Measurements from ENCODE around the gene ERMARD.

ERMARD gene

DNA sequence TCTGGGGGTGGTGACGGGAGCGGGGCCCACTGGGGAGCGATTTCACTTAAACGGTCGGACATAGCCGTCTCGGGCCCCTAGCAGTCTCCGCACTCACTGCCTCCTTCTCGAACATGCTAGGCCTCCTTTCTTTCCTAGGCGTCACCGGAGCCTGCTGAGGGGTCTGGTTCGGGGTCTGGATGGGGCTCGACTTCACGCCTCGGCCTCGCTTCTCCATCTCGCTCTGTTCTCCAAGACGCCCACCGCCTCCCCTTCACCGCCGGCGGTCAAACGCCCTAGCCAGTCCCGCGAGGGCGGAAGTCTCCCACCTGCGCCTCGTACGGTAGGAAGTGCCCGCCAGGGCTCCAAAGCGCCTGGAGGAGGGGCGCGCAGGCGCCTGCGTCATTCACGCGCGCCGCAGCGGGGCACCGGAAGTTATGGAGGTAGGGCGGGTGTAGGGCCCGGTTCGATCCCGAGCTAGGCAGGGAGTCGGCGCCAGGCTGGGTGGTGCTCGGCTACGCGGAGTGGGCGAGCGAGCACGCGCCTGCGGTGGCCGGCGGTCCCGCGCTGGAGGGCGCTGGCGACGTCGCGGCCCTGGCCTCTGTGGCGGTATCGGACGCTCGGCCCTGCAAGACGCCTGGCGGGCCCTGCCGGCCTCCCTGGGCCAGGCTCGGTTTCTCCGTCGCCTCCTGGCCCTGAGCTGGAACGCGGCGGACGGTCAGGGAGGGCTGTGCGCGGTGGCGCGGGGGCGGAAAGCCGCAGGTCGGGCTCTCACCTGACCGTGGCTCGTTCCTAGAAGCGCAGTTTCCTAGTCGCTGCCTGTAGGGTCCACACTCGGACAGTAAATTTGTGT is at the start of gene ERMARD, which contains the start of gene DYNLT2:
Gene ERMARD (plus strand): TSS at position 381 of the 832 bp plus-strand sequence. CDS start 36 bp downstream, at position 417.
Gene DYNLT2 (minus strand): TSS at position 331 of the 832 bp plus-strand sequence. CDS start 114 bp downstream, at position 217.
- DNase-seq: peak; percentile 98

DNA sequence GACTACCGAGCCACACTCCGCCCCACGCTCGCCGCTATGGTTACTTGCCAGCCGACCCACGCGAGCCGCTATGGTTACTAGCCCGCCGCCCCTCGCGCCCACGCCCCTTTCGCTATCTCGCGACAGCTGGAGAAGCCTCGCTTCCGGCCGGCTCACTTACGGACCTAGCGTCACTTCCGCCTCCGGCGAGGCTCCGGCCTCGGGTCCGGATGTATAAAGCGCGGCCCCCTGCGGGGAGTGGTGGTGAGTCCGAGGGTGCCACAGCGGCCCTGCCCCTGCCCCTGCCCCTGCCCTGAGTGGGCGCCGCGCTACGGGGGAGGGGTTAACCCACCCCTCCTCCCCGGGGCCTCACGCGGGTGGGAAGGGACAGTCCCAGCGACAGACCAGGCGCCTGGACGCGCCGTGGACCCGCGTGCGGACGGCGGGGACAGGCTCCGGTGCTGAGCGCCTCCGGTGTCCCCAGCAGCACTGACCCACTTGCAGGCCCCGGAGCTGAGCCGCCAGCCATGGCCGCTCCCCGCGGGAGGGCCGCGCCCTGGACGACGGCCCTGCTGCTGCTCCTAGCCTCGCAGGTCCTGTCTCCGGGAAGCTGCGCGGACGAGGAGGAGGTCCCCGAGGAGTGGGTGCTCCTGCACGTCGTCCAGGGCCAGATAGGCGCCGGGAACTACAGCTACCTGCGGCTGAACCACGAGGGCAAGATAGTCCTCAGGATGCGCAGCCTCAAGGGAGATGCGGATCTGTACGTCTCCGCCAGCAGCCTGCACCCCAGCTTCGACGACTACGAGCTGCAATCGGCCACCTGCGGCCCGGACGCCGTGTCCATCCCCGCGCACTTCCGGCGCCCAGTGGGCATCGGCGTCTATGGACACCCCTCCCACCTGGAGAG is 49.2 kb upstream of the ERMARD start, which contains the start of the genes C6orf120 and WDR27:
Gene C6orf120 (plus strand): TSS at position 173 of the 886 bp plus-strand sequence. CDS start 334 bp downstream, at position 507.
Gene WDR27 (minus strand): TSS at position 76 of the 886 bp plus-strand sequence. CDS start 13,024 bp downstream, outside the sequence.
- peak; percentile 100 for DNase-seq

DNA sequence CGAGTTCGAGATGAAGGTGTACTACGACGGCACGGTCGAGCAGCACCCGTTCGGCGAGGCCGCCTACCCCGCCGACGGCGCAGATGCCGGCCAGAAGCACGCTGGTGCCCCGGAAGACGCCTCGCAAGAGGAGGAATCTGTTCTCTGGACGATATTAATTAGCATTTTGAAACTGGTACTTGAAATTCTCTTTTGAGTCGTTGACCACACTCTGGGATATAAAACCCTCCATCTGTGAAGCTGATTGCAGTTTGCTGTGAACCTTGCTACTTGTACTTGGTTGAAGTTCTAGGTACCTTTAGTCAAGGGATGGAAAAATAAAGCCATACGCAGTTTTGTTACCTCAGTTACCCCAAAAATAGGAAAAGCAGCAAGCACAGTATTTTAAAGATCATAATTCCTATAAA is 48.6 kb upstream of the ERMARD start:
- no peak for DNase-seq

DNA sequence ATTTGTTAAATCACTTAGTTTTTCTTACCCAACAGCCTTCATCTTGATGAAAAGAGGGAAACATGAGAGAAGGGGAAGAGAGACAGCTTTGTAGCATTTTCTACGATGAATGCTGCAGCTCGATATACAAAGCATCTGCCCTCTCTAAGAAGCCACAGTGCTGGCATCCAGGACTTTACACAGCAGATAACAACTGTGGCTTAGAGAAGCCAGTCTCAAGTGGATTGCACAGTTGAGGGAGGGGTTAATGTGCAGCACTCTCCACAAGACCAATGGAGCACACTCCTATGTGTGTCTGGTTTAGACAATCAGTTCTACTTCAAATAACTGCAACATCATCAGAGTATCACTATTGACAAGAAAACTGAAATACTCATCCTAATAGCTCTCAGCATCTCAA is 43.6 kb upstream of the ERMARD start:
- DNase-seq: no peak

DNA sequence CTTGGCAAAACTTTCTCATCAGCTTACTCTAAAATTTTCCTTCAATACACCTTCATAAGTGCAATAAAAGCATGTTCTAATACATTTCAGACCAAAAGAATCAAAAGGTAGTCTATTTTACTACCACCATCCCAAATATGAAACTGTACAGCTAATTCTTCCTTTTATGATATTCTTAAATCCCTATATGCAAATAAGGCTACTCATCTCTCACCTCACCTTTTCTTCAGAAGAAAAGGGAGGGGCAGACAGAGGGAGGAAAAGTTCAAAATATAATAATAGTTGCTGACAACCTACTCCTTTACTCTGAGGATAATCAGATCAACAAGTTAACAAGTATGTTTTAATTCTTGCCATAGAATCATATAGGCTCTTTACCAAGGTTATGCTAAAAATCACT is 42.1 kb upstream of the ERMARD start:
- DNase-seq: no peak

DNA sequence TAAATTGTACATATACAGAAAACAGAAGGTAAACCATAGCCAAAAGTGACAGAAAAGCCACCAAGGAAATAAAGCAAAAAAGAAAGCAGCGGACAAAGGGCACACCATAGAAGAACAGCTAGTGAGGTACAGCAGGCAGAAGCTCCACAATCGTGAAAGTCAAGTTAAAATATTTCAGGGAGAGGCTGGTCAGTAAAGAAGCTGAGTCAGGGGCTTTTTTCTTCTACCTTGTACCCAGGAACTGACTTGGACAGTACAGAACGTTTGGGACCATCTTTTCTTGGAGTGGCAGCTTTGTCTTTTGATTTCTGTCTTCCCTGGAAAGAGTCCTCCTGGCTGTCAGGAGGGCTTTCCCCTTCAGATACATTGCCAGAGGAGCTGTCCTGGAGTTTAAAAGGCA is 41.4 kb upstream of the ERMARD start:
- no peak for DNase-seq

DNA sequence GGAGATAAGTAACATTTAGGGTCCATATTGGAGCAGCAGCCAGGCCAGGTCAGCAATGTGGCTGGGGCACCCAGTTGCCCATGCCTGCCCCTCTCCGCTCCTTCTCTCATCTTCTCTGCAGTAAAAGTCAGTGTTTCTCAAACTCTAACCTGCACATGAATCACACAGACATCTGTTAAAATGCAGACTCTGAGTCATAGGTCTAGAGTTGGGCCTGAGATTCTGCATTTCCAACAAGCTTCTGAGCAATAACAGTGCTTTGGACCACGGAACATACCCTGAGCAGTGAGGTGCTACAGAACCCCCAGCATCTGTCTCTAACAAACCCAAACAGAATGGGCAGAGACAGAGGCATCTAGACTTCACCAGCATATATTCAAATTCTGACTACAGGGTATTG is 37.2 kb upstream of the ERMARD start:
- DNase-seq: no peak

DNA sequence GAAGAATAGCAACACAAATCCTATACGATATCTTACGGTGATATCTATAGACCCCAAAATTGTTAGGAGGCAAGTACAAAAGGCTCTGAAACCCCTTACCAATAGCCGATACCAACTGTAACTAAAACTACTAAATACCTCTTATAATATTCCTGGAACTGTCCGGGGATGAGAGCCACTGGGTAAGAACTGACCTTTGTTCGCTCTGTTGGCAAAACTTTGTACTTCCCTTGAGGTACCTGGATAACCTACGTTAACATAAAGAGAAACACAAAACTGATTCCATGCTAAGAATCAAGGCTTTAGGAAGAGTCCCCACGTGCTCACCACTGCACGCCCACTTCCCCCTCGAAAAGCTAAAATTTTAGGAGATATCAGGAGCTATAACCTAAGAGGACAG is 36.8 kb upstream of the ERMARD start:
- DNase-seq: no peak

DNA sequence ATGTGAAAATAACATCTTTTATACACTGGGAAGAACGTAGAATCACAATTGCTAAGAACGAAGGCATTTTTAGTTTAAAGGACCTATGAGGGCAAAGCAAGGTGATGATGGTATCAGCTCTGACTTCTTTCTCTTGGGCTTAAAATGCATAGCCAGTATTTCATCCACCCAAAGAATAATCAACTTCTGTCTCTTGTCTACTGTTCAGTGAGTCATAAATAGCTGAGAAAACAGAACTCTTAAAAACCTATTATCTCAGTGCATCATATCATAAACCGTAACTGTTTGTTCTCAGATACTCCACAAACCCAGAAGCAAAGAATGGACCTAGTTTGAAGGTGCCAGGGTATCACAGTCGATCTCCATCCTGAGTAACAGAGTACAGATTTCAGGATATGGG is 32.3 kb upstream of the ERMARD start:
- no peak for DNase-seq

DNA sequence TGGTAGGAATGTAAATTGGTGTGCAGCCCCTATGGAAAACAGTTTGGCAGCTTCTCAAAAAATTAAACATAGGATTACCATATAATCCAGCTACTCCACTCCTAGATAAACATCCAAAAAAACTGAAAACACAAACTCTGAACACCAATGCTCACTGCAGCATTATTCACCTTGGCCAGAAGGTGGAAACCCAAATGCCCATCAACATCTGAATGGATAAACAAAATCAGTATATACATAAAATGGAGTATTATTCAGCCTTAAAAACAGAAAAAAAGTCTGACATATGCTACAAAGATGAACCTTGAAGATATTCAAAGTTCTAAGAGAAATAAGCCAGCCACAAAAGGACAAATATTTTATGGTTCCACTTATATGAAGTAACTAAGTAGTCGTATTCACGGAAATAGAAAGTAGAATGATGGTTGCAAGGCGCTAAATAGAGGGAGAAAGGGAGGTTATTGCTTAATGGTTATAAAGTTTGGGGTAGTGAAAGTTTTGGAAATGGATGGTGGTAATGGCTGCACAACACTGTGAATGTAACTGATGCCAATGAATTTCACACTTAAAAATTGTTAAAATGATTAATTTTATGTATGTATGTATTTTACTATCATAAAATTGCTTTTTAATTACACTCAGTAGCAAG is 31.1 kb upstream of the ERMARD start:
- DNase-seq: no peak

DNA sequence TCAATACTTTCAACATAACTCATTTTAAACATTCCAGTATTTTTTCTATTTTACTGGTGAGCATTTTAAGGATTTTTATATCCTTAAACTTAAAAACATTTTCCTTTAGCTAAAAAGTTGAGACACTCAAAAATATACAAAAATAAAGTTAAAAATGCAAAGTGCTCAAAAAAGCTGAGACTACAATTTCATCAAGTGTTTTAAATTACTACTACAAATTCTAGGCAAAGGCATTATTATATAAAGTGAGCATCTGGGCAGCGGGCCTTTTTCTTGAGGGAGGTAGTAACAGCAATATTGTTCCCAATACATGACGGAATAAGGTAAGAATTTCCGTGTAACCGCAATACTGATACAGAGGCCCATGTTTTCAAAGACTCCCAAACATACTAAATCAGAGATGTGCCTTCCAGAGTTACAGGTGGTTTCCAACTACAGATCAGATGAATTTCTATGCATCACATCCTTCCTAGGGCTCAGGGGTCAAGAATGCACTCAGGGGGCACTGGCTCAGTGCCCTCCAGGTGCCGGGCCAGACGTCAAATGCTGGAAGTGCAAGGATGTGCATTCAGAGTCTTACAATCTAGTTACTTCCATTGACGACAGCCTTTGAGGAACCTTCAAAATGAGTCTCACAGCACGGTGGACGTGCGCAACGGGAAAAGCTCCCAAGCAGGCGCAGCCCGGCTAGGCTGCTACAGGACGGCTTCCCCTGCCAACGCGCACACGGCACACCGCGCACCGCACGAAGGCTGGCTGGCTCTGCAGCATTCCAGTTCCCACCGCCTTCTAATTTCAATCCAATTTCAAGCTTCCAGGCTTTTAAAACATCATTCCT is 28.8 kb upstream of the ERMARD start:
- peak; percentile 17 for DNase-seq

DNA sequence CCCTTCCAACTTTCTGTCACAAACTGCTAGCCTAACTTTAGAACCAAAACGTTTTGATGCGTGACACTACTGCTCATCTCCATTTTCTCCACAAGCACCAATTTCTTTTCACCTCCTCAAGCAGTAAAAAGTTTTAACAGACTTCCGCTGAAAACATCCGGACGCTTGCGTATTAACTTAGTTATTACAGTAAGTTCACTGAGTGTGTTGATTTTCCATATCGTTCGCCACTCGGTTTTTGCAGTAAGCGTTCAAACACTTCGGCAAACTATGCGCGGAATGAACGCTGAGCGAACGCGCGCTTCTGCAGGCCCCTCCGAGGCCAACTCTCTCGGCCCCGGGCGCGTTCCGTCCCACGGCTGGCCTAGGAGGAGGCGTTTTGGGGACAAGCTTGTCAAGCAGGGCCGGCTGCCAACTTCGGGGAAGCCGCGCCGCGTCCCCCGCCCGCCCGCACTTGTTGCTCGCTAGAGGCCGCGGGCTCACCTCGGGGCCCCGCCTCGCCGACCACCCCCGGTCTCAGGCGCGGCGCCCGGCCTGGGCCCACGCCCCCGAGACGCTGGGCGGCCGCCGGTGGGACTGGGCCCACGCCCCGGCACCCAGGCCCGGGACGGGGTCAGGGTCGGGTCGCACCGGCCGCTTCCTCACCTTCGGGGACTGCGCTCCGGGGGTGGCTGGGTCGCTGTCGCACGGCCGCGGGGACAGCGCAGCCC is 28.1 kb upstream of the ERMARD start:
- peak; percentile 37 for DNase-seq

DNA sequence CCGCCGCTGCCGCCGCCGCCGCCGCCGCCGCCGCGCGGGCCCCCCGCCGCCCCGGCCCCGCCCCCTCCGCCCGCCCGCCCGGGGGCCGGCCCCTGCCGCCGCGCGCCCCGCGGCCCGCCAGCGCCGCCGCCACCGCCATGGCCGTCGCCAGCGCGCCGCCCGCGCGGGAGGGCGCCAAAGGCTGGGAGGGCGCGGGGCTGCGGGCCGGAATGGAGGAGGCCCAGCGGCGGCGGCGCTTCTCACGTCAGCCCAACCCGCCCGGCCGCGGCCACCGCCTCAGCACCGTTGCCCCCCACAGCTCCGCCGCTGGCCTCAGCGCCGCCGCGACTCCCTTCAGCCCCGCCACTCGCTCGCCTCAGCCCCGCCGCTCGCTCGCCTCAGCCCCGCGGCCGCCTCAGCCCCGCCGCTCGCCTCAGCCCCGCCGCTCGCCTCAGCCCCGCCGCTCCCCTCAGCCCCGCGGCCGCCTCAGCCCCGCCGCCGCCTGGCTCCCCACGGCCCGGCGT is 27.4 kb upstream of the ERMARD start:
- DNase-seq: peak; percentile 47

DNA sequence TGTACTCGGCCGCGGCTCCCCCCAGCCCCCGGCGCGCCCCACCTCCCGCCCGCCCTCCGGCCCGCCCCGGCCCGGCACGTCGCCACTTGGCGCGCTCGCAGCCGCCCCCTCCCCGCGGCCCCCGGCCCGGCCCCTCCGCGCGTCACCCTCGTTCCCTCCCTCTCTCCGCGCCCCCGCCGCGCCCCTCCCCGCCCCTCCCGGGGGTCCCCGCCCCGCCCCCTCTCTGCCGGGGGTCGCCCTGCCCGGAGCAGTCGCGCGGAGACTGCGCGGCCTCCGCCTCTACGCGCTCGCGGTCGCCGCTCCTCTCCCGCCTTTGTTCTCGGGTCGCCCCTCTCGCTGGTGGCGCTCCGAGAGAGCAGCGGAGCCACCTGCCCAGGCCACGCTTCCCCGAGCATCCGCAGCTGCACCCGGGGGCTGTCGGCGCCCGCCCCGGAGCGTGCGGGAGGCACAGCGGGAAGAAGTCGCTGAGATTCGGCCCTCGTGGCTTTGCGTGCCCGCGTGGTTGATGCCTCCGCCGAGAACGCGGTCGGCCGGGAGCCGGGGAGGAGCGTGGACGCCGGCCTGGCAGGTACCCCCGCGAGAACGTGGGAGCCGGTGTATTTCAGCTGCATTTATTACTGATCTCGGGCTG is 26.8 kb upstream of the ERMARD start, which contains the start of gene PHF10:
Gene PHF10 (minus strand): TSS at position 7 of the 631 bp plus-strand sequence. CDS start 569 bp downstream, outside the sequence.
- DNase-seq: peak; percentile 82

DNA sequence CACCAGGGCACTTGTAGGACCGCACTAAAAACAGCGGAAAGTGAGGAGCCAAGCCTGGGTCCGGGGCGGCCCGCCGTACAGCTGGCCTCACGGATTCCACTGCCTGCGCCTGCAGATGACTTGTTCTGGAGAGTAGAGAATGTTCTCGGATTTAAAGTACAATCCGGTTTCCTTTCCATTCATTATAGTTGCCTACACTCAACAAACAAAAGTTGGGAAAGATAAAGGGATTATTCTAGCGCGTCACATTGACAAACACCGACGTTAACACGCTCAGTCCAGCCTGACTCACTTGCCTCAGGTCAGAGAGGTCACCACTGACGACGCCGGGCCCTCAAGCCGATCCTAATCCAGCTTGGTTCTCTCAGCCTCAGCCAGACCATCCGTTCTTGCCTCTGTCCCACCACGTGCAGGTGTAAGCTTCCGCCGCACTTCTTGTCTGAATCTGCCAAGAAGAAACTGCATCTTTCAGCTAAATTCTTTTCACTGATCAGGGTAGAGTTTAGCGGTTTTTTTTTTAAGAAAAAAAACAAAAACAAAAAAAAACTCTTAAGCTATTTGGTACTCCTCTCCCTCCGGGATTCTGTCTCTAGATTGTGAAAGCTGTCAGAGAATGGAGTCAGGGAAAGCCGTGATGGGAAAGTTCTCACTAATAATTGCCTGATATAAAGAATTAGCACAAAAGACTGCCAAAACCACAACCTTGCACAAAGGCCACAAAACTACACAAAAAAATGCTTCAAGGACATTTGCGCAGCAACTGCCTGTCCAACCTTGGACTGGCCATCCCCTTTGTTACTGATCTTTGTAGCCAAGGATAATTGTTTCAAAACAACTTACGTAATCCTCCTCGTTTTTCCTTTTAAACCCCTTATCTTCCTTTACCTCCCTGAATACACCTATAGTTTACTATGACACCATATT is 26.0 kb upstream of the ERMARD start:
- no peak for DNase-seq

DNA sequence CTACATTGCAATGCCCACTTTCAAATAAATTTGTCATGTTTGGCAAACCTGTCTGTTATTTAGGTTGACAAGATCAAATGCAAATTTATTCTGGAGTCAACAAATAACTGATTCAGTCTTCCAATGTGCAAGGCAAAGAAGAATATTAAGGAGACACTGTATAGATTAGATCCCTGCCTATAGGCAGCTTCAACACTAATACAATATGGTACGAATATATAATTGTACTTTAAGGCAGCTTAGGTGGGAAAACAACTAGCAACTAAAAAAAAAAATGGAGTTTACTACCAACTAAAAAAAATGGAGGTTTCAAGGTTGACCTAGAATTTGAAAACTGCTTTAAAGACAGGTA is 25.4 kb upstream of the ERMARD start:
- no peak for DNase-seq

DNA sequence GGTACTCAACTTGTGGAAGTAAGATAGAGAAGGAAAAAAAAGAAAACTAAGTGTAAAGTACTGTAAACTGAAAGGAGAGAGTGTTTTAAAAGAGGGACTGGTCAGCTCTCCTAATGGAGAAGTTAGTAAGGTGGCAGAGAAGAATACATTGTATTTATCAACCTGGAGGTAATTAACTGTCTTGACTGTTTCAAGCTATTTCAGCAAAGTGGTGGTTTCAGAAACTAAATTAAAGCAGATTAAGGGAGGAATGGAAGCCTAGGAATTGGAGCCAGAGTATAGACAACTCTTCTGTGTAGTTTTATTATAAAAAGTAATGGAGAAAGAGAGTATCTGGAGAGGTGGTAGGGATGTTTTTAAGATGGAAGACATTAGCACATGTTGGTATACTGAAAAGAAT is 24.5 kb upstream of the ERMARD start:
- DNase-seq: no peak

DNA sequence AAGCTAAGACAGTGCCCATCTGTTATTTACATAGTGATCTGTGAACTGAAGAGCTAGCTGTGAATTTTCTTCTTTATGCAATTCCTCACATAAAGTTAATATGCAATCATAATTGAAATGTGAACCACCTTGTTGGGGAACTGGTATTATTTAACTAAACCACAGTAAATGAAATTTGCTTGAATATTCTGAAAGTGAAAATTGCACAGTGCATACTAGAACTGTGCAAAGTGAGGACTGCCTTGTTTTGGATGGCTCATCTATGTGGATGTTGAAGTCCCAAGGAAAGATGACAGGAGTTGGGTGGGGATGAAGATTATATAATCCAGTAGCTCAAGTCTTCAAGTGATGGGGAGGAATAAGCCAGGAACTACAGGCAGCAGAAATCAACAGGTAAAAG is 21.5 kb upstream of the ERMARD start:
- DNase-seq: no peak

DNA sequence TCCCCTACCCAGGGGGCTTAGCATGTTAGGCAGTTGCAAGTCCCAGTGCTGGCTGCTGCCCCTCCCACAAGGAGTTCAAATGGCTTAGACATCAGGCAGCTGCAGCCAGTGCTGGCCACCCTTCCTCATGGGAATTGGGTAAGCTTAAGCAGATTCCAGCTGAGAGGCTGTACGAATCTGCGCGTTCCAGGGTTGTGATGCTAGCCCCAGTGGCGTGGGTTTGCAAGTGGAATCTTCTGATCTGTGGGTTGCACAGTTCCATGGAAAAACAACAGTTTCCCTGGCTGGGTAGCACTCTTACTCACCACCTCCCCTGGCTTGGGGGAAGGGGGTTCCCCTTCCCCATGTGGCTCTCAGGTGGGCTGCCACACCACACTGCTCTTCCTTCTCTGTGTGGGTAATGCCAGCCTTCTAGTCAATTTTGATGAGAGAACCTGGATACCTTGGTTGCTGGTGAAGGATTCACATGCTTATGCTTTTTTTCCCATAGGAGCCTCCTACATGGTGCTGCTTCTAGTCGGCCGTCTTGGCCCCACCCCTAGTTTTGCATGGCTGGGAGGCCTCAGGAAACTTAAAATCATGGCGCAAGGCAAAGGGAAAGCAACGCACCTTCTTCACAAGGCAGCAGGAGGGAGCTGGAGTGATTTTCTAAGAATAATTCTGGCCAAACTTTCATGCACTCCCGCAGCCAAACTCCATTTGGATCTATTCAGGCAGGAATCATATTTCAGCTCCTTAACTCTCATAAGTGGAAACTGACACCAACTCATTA is 13.0 kb upstream of the ERMARD start:
- no peak for DNase-seq
